DOHH2 (cell line): Measurements from ENCODE around the gene PARVB.

ENCODE experiments used
- CTCF ChIP-seq: fragments of 200-600 bp; sonication (generic); IDR thresholded peaks from one replicate; pipeline ENCODE4 v1.5.1; 2014; ENCODE audit warnings: antibody characterized with exemption, mild to moderate bottlenecking, low read depth, low read length; ENCODE audit not compliant: poor library complexity, severe bottlenecking
- EZH2phosphoT487 ChIP-seq: fragments of 200-600 bp; sonication (generic); IDR thresholded peaks from 2 replicates; pipeline ENCODE4 v1.6.1; 2017; ENCODE audit warnings: borderline replicate concordance, mild to moderate bottlenecking, antibody characterized with exemption, low read length, moderate library complexity, mixed read lengths

- TF ChIP-seq CTCF (no peak), EZH2phosphoT487 (no peak)
Observed at GRCh38 chr22:44023404-44024287, 456 bp upstream of the PARVB start.
